Parathyroid adenoma (tissue), 2 donors: ENCODE data around the gene CALD1.

Experiments used
- H2AFZ ChIP-seq: fragments of 300-600 bp; sonication (generic); one replicate; pipeline ENCODE4 v1.7.0; 2017; ENCODE audit warnings: antibody characterized with exemption, mild to moderate bottlenecking
- H3K27ac ChIP-seq: fragments of 300-600 bp; sonication (generic); one replicate; pipeline ENCODE4 v1.7.0; 2017
- H3K27me3 ChIP-seq: fragments of 300-600 bp; sonication (generic); one replicate; pipeline ENCODE4 v1.7.0; 2017; ENCODE audit warnings: low read length; ENCODE audit not compliant: control insufficient read depth, insufficient read depth
- H3K36me3 ChIP-seq: fragments of 300-600 bp; sonication (generic); one replicate; pipeline ENCODE4 v1.7.0; 2017; ENCODE audit warnings: low read length; ENCODE audit not compliant: control insufficient read depth, insufficient read depth
- H3K4me1 ChIP-seq: fragments of 300-600 bp; sonication (generic); one replicate; pipeline ENCODE4 v1.7.0; 2017; ENCODE audit warnings: control low read depth
- H3K4me2 ChIP-seq: fragments of 300-600 bp; sonication (generic); one replicate; pipeline ENCODE4 v1.7.0; 2017; ENCODE audit warnings: low read length
- H3K4me3 ChIP-seq: fragments of 300-600 bp; sonication (generic); one replicate; pipeline ENCODE4 v1.7.0; 2017; ENCODE audit warnings: low read depth, low read length
- H3K79me2 ChIP-seq: fragments of 300-600 bp; sonication (generic); one replicate; pipeline ENCODE4 v1.7.0; 2017; ENCODE audit warnings: control low read depth
- H3K9ac ChIP-seq: fragments of 300-600 bp; sonication (generic); one replicate; pipeline ENCODE4 v1.7.0; 2017; ENCODE audit warnings: mild to moderate bottlenecking
- H3K9me3 ChIP-seq: fragments of 300-600 bp; sonication (generic); one replicate; pipeline ENCODE4 v1.7.0; 2017; ENCODE audit warnings: low read length; ENCODE audit not compliant: control insufficient read depth
- CTCF ChIP-seq: fragments of 300-600 bp; sonication (generic); IDR thresholded peaks from one replicate; pipeline ENCODE4 v1.7.0; 2017; ENCODE audit warnings: antibody characterized with exemption, mild to moderate bottlenecking
- donor health status: primary hyperparathyroidism.

Gene CALD1

GRCh38 chr7:134878746-134879357 lies 99.4 kb downstream of the CALD1 start:
- Histone ChIP-seq H3K4me3 (no peak overlapping the region), H3K27me3 (no peaks in the 10 kb centered on the region), H3K79me2 (no peaks in the 10 kb centered on the region), H2AFZ (no peak overlapping the region), H3K4me2 (no peak overlapping the region), H3K27ac (no peak overlapping the region), H3K9me3 (no peaks in the 10 kb centered on the region), H3K36me3 (no peaks in the 10 kb centered on the region), H3K9ac (no peak overlapping the region), H3K4me1 (no peaks in the 10 kb centered on the region)
- no peak for TF ChIP-seq CTCF

DNA sequence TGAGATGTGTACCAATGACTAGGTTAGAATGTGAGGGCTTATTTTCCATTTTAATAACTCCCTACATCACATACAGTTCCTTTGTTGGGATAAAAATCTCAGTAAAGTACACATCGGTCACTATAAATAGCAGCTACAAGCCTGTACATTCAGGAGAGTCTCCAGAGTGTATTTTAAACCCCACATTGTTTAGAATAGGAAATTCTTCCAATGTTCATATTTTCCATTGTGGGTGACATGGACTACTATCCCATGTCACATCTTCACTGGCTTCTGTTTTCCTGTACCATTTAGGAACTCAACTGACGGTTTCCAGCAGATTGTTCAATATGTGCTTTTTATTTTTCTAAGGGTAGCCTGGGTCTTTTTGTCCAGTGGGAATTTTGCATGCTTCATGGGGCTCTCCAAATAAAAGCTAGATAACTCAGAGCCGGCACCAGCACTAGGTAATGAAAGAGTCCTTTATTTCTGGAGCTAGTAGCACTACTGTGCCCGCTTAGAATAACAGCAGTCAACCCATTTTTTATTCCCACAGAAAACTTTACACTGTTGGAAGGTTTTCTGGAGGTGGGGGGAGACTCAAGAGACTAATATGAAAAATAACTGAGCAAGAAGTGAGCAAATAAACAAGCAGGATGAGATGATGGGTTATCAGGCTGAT lies 100.5 kb downstream of the CALD1 start:
- Histone ChIP-seq H2AFZ (no peak overlapping the region), H3K4me2 (no peak overlapping the region), H3K36me3 (no peaks in the 10 kb centered on the region), H3K4me1 (no peaks in the 10 kb centered on the region), H3K27me3 (no peaks in the 10 kb centered on the region), H3K27ac (no peak overlapping the region), H3K4me3 (no peak overlapping the region), H3K9me3 (no peaks in the 10 kb centered on the region), H3K79me2 (no peaks in the 10 kb centered on the region), H3K9ac (no peak overlapping the region)
- TF ChIP-seq CTCF: no peak

DNA sequence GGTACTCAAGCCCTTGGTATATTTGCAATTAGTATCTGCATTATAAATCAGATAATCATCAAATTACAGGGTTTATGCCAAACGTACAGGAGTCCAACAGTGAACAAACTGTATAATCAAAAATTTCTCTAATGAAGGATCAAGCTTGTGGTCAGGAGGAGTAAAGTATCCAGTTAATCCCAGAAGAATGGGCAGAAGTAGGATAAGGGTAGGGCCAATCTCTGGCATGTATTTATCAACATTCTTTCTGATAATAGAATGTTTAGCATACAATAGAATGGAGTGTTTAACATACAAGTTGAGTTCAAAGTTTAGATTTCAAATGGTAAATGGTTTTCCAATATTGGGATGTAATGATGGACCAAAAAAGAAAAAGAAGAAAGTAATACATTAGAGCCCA lies 103.0 kb downstream of the CALD1 start:
- Histone ChIP-seq H3K9ac (no peak overlapping the region), H2AFZ (no peak overlapping the region), H3K27ac (no peak overlapping the region), H3K4me2 (no peak overlapping the region), H3K9me3 (no peaks in the 10 kb centered on the region), H3K79me2 (no peaks in the 10 kb centered on the region), H3K27me3 (no peaks in the 10 kb centered on the region), H3K4me1 (no peaks in the 10 kb centered on the region), H3K36me3 (no peaks in the 10 kb centered on the region), H3K4me3 (no peak overlapping the region)
- no peak for TF ChIP-seq CTCF

GRCh38 chr7:134885967-134886352 lies 106.5 kb downstream of the CALD1 start:
- Histone ChIP-seq H2AFZ (no peak overlapping the region), H3K4me3 (no peak overlapping the region), H3K4me2 (no peak overlapping the region), H3K27ac (no peak overlapping the region), H3K79me2 (no peaks in the 10 kb centered on the region), H3K27me3 (no peaks in the 10 kb centered on the region), H3K9ac (no peak overlapping the region), H3K4me1 (peaks cover 5% of the 10 kb centered on the region), H3K9me3 (no peaks in the 10 kb centered on the region), H3K36me3 (no peaks in the 10 kb centered on the region)
- TF ChIP-seq CTCF: no peak
